Smooth muscle cell (in vitro differentiated cells): Measurements from ENCODE around the gene VPS54. TPM values are rescaled to one million over a fixed set of nuclear protein-coding genes. Genes with fewer than 3 reads are reported as not detected.

ENCODE experiments used
- DNase-seq: peaks from one replicate; lab custom pipeline; 2025; ENCODE audit not compliant: unreplicated experiment; lab: John Stamatoyannopoulos, UW
- H2AFZ ChIP-seq: fragments of 200-600 bp; sonication (generic); 2 replicates; pipeline ENCODE4 v1.6.0; 2016; ENCODE audit warnings: antibody characterized with exemption, low read depth, mild to moderate bottlenecking
- H3F3A ChIP-seq: fragments of 200-600 bp; sonication (generic); 2 replicates; pipeline ENCODE4 v1.6.0; 2017; ENCODE audit warnings: antibody characterized with exemption, low read depth
- H3K27ac ChIP-seq: fragments of 200-600 bp; sonication (generic); 2 replicates; pipeline ENCODE4 v1.5.1; 2016; ENCODE audit warnings: low read depth, mild to moderate bottlenecking
- H3K27me3 ChIP-seq: fragments of 200-600 bp; sonication (generic); 2 replicates; pipeline ENCODE4 v1.6.1; 2016; ENCODE audit warnings: low read depth, mild to moderate bottlenecking
- H3K36me3 ChIP-seq: fragments of 200-600 bp; sonication (generic); 2 replicates; pipeline ENCODE4 v1.5.1; 2016; ENCODE audit warnings: low read depth
- H3K4me1 ChIP-seq: fragments of 200-600 bp; sonication (generic); 2 replicates; pipeline ENCODE4 v1.5.1; 2016; ENCODE audit warnings: low read depth
- H3K4me2 ChIP-seq: fragments of 200-600 bp; sonication (generic); 2 replicates; pipeline ENCODE4 v1.6.0; 2016; ENCODE audit warnings: mild to moderate bottlenecking
- H3K4me3 ChIP-seq: fragments of 200-600 bp; sonication (generic); 2 replicates; pipeline ENCODE4 v1.5.1; 2016; ENCODE audit warnings: mild to moderate bottlenecking
- H3K79me2 ChIP-seq: fragments of 200-600 bp; sonication (generic); 2 replicates; pipeline ENCODE4 v1.6.0; 2016; ENCODE audit warnings: low read depth, mild to moderate bottlenecking
- H3K9ac ChIP-seq: fragments of 200-600 bp; sonication (generic); 2 replicates; pipeline ENCODE4 v1.6.0; 2016; ENCODE audit warnings: low read depth
- H3K9me3 ChIP-seq: fragments of 200-600 bp; sonication (generic); replicated peaks from 2 replicates; pipeline ENCODE4 v1.5.1; 2016; ENCODE audit warnings: low read depth
- H4K20me1 ChIP-seq: fragments of 200-600 bp; sonication (generic); 2 replicates; pipeline ENCODE4 v1.6.0; 2016; ENCODE audit warnings: low read depth
- CTCF ChIP-seq: fragments of 200-600 bp; sonication (generic); IDR thresholded peaks from 2 replicates; pipeline ENCODE4 v1.5.1; 2017; ENCODE audit warnings: borderline replicate concordance, mild to moderate bottlenecking, antibody characterized with exemption; ENCODE audit not compliant: insufficient read depth, poor library complexity, severe bottlenecking
- WGBS: methylation state at CpG from one replicate; pipeline ENCODE4 v1.1.7; 2016; ENCODE audit warnings: low lambda C conversion rate; 5-methylcytosine and 5-hydroxymethylcytosine counted together
- polyA plus RNA-seq: library from polyadenylated mRNA; unstranded; fragments of >200 nt; fragmentation: Nextera tagmentation; extraction: Ambion mirVana; gene quantifications from 2 replicates; pipeline ENCODE4 v1.2.1, GENCODE V29; 2016
- total RNA-seq: library from RNA; depleted of rRNA; stranded (reverse); fragments of >200 nt; gene quantifications from 2 replicates; pipeline ENCODE4 v1.2.3, GENCODE V29; 2014

Gene VPS54
- total and polyA plus RNA-seq, 2 experiments from 2014 or later: 12.8 to 36.9 TPM

GRCh38 chr2:63982335-63982734 lies 36.9 kb downstream of the VPS54 start:
- H3K27ac ChIP-seq: no peak overlapping the region
- H3K9me3 ChIP-seq: no peaks in the 10 kb centered on the region
- TF ChIP-seq CTCF: no peak
- H3K79me2 ChIP-seq: peaks cover 38% of the 10 kb centered on the region
- WGBS: 95% methylated on average over 4 of the region's 4 CpGs
- H4K20me1 ChIP-seq: no peaks in the 10 kb centered on the region
- H2AFZ ChIP-seq: no peak overlapping the region
- no peak overlapping the region for H3K4me2 ChIP-seq
- H3K27me3 ChIP-seq: no peaks in the 10 kb centered on the region
- no peaks in the 10 kb centered on the region for H3K4me1 ChIP-seq
- no peak overlapping the region for H3K4me3 ChIP-seq
- no peaks in the 10 kb centered on the region for H3F3A ChIP-seq
- no peak overlapping the region for H3K9ac ChIP-seq
- DNase-seq: no peak
- H3K36me3 ChIP-seq: peaks cover 19% of the 10 kb centered on the region

- Histone ChIP-seq H3K27me3 (no peaks in the 10 kb centered on the region), H2AFZ (no peak overlapping the region), H3K27ac (no peak overlapping the region), H4K20me1 (no peaks in the 10 kb centered on the region), H3K9ac (no peak overlapping the region), H3K9me3 (no peaks in the 10 kb centered on the region), H3F3A (no peaks in the 10 kb centered on the region), H3K79me2 (peaks cover 32% of the 10 kb centered on the region), H3K4me3 (no peak overlapping the region), H3K4me2 (no peak overlapping the region), H3K4me1 (no peaks in the 10 kb centered on the region), H3K36me3 (peaks cover 19% of the 10 kb centered on the region)
- WGBS: 96% methylated on average over 3 of the region's 3 CpGs
- DNase-seq: no peak
- no peak for TF ChIP-seq CTCF
These were observed 37.5 kb downstream of the VPS54 start for GRCh38 chr2:63981702-63982103.

GRCh38 chr2:63980794-63981193 lies 38.4 kb downstream of the VPS54 start:
- no peaks in the 10 kb centered on the region for H4K20me1 ChIP-seq
- H3K9ac ChIP-seq: no peak overlapping the region
- no peak for DNase-seq
- no peaks in the 10 kb centered on the region for H3K4me1 ChIP-seq
- peaks cover 19% of the 10 kb centered on the region for H3K36me3 ChIP-seq
- no peak overlapping the region for H3K4me2 ChIP-seq
- no peaks in the 10 kb centered on the region for H3K27me3 ChIP-seq
- peaks cover 22% of the 10 kb centered on the region for H3K79me2 ChIP-seq
- TF ChIP-seq CTCF: no peak
- H3F3A ChIP-seq: no peaks in the 10 kb centered on the region
- H3K27ac ChIP-seq: no peak overlapping the region
- H3K4me3 ChIP-seq: no peak overlapping the region
- H2AFZ ChIP-seq: no peak overlapping the region
- H3K9me3 ChIP-seq: no peaks in the 10 kb centered on the region

GRCh38 chr2:63977904-63978303 lies 41.3 kb downstream of the VPS54 start:
- peaks cover 22% of the 10 kb centered on the region for H3K36me3 ChIP-seq
- no peaks in the 10 kb centered on the region for H3F3A ChIP-seq
- 97% methylated on average over 5 of the region's 5 CpGs for WGBS
- no peaks in the 10 kb centered on the region for H3K27me3 ChIP-seq
- H3K9me3 ChIP-seq: no peaks in the 10 kb centered on the region
- H3K79me2 ChIP-seq: no peaks in the 10 kb centered on the region
- H2AFZ ChIP-seq: no peak overlapping the region
- H3K4me2 ChIP-seq: no peak overlapping the region
- DNase-seq: no peak
- no peaks in the 10 kb centered on the region for H3K4me1 ChIP-seq
- no peak overlapping the region for H3K27ac ChIP-seq
- no peak overlapping the region for H3K9ac ChIP-seq
- H3K4me3 ChIP-seq: no peak overlapping the region
- no peak for TF ChIP-seq CTCF
- no peaks in the 10 kb centered on the region for H4K20me1 ChIP-seq
